ENCODE results near the gene CNN3. TPM values are rescaled to one million over a fixed set of nuclear protein-coding genes. Genes with fewer than 3 reads are reported as not detected.

Gene CNN3
- total RNA-seq, 6 experiments from 2014 or later, result 90.5 to 125 (median 99.3) TPM

GRCh38 chr1:94887603-94888171, 39.2 kb downstream of the CNN3 start:
- intact Hi-C loops (cut with DNase I), result no loop called here
- Histone ChIP-seq H3K9me3 (no peaks in the 10 kb centered on the region), H3K4me3 (no peak overlapping the region), H3K27me3 (no peaks in the 10 kb centered on the region), H3K4me1 (peaks cover 0 to 10% (median 0%) of the 10 kb centered on the region in 4 donors), H3K27ac (no peak overlapping the region), H3K36me3 (no peaks in the 10 kb centered on the region)
- ATAC-seq (no peak), DNase-seq (no peak)
- 83% methylated on average over 4 of the region's 4 CpGs for WGBS (ENCODE audit: insufficient coverage, low coverage, low lambda C conversion rate, missing lambda C conversion rate)
- no peak for TF ChIP-seq CTCF (IDR thresholded peaks at IDR 0.05)

- no peak for ATAC-seq
- WGBS (ENCODE audit: insufficient coverage, low coverage, low lambda C conversion rate, missing lambda C conversion rate), result 70% methylated on average over 3 of the region's 3 CpGs
- no peaks in the 10 kb centered on the region for H3K27me3 ChIP-seq
These were observed 39.8 kb downstream of the CNN3 start for GRCh38 chr1:94887106-94887505.

GRCh38 chr1:94886361-94886760, 40.5 kb downstream of the CNN3 start:
- no peaks in the 10 kb centered on the region for H3K27me3 ChIP-seq
- TF ChIP-seq POLR2A (IDR thresholded peaks at IDR 0.05) (no peak), CTCF (IDR thresholded peaks at IDR 0.05) (no peak)
- no peaks in the 10 kb centered on the region for H3K9me3 ChIP-seq
- no peak for DNase-seq
- peak in 1 of 4 donors; percentile 13 for ATAC-seq
- 82% methylated on average over 3 of the region's 5 CpGs for WGBS (ENCODE audit: insufficient coverage, low coverage, low lambda C conversion rate, missing lambda C conversion rate)
- no peak overlapping the region for H3K27ac ChIP-seq
- no peak overlapping the region for H3K4me3 ChIP-seq
- intact Hi-C loops (cut with DNase I), result no loop called here
- H3K36me3 ChIP-seq, result no peaks in the 10 kb centered on the region
- H3K4me1 ChIP-seq, result peaks cover 0 to 10% (median 0%) of the 10 kb centered on the region in 4 donors

More at GRCh38 chr1:94887106-94887505, 39.8 kb downstream of the CNN3 start:
- no peaks in the 10 kb centered on the region for H3K9me3 ChIP-seq
- TF ChIP-seq POLR2A (IDR thresholded peaks at IDR 0.05), result no peak
- TF ChIP-seq CTCF (IDR thresholded peaks at IDR 0.05), result no peak
- no peak for DNase-seq
- H3K4me3 ChIP-seq, result no peak overlapping the region
- H3K36me3 ChIP-seq, result no peaks in the 10 kb centered on the region
- peaks cover 0 to 10% (median 0%) of the 10 kb centered on the region in 4 donors for H3K4me1 ChIP-seq
- no peak overlapping the region for H3K27ac ChIP-seq
- intact Hi-C loops (cut with DNase I), result no loop called here

- TF ChIP-seq CTCF (IDR thresholded peaks at IDR 0.05) (no peak), POLR2A (IDR thresholded peaks at IDR 0.05) (no peak)
- Histone ChIP-seq H3K27me3 (no peaks in the 10 kb centered on the region), H3K4me1 (peaks cover 0 to 10% (median 0%) of the 10 kb centered on the region in 4 donors), H3K4me3 (no peak overlapping the region), H3K9me3 (no peaks in the 10 kb centered on the region), H3K27ac (peak overlapping the region in 1 of 3 donors; percentile 5), H3K36me3 (no peaks in the 10 kb centered on the region)
- ATAC-seq (no peak), DNase-seq (no peak)
- 68% methylated on average over 6 of the region's 6 CpGs for WGBS (ENCODE audit: insufficient coverage, low coverage, low lambda C conversion rate, missing lambda C conversion rate)
- intact Hi-C loops (cut with DNase I), result no loop called here
These were observed 42.4 kb downstream of the CNN3 start for GRCh38 chr1:94884507-94884906.

All from right lobe of liver (tissue), 6 donors.